HCT116 (cell line): ENCODE results near the gene XPO4. TPM values are rescaled to one million over a fixed set of nuclear protein-coding genes. Genes with fewer than 3 reads are reported as not detected.

Source experiments
- ATAC-seq: fragments of 200-7000 bp; cut with Tn5 transposase; 2 replicates; pipeline ENCODE4 v1.9.1; 2020; ENCODE audit warnings: mild to moderate bottlenecking, moderate library complexity
- BruUV-seq: library from RNA; stranded (reverse); fragments of 400-500 nt; replicated peaks from 2 replicates; lab custom pipeline; 2021; lab: Mats Ljungman, UMichigan
- CTCF ChIA-PET: fragments of 300-600 bp; sonication (Branson Sonifier 250); formaldehyde crosslinking; loops from one replicate; lab custom pipeline; 2021; ENCODE audit warnings: antibody characterized with exemption; lab: Charles Lee
- POLR2A ChIA-PET: fragments of 300-600, 350-600 bp; sonication (Branson Sonifier 250); formaldehyde crosslinking; loops from one replicate; lab custom pipeline; 2021; ENCODE audit warnings: antibody characterized with exemption; lab: Charles Lee
- RAD21 ChIA-PET, 2 experiments: fragments of 300-600 bp; sonication (Branson Sonifier 250); formaldehyde crosslinking; loops; one replicate each; lab custom pipeline; 2023; ENCODE audit warnings: low total read pairs in 2 of 2; ENCODE audit not compliant: uncharacterized antibody in 2 of 2, unreplicated experiment in 2 of 2, low non-redundant PET in 1 of 2; lab: Charles Lee
- DNase-seq: peaks from one replicate; pipeline ENCODE4 v3.0.0-alpha.2; 2010; ENCODE audit warnings: low read depth, low spot score
- H2AFZ ChIP-seq: fragments of 200-600 bp; shearing (Covaris generic), sonication (generic); 2 replicates; pipeline ENCODE4 v1.6.1; 2017; ENCODE audit warnings: low read depth, mixed run types, mixed read lengths, antibody characterized with exemption, low read length; ENCODE audit not compliant: poor library complexity, severe bottlenecking
- H3K27ac ChIP-seq: 2 replicates; pipeline ENCODE4 v1.5.1; 2012; ENCODE audit warnings: low read depth, low read length
- H3K27me3 ChIP-seq: fragments of 200-600 bp; sonication (generic); 2 replicates; pipeline ENCODE4 v1.6.1; 2016; ENCODE audit warnings: mixed run types, low read length, mixed read lengths; ENCODE audit not compliant: insufficient read depth
- H3K36me3 ChIP-seq, 2 experiments: fragments of 200-500 bp in 1 of 2; fragments of 200-600 bp in 1 of 2; sonication (Bioruptor generic) in 1 of 2; sonication (generic) in 1 of 2; 2 replicates each; pipeline versions ENCODE4 v1.5.1 to v1.6.1; 2014 to 2016; ENCODE audit warnings: low read length in 2 of 2, inconsistent platforms in 1 of 2, mixed read lengths in 1 of 2, mixed run types in 1 of 2; ENCODE audit not compliant: insufficient read depth in 2 of 2, control insufficient read depth in 1 of 2
- H3K4me1 ChIP-seq, 2 experiments: fragments of 200-600 bp in 1 of 2; sonication (generic) in 1 of 2; 2 replicates each; pipeline versions ENCODE4 v1.5.1 to v1.6.1; 2012 to 2017; ENCODE audit warnings: low read length in 2 of 2, inconsistent platforms in 1 of 2, mild to moderate bottlenecking in 1 of 2, mixed read lengths in 1 of 2, mixed run types in 1 of 2, moderate library complexity in 1 of 2; ENCODE audit not compliant: insufficient read depth in 2 of 2, control insufficient read depth in 1 of 2
- H3K4me2 ChIP-seq: fragments of 200-600 bp; sonication (generic); 2 replicates; pipeline ENCODE4 v1.6.1; 2017; ENCODE audit warnings: mixed run types, low read length, mixed read lengths
- H3K4me3 ChIP-seq, 2 experiments: fragments of 200-600 bp in 1 of 2; sonication (generic) in 1 of 2; replicated peaks in 1 of 2; 2 replicates each; pipeline ENCODE4 v1.5.1; 2011 to 2016; ENCODE audit warnings: low read length in 2 of 2, control low read depth in 1 of 2, low read depth in 1 of 2, mild to moderate bottlenecking in 1 of 2, mixed read lengths in 1 of 2, mixed run types in 1 of 2
- H3K79me2 ChIP-seq: fragments of 200-600 bp; sonication (generic); 2 replicates; pipeline ENCODE4 v1.6.1; 2017; ENCODE audit warnings: mild to moderate bottlenecking, mixed run types, low read length, moderate library complexity, mixed read lengths; ENCODE audit not compliant: insufficient read depth
- H3K9ac ChIP-seq: fragments of 200-600 bp; sonication (generic); 2 replicates; pipeline ENCODE4 v1.6.1; 2016; ENCODE audit warnings: low read length, mixed read lengths
- H3K9me2 ChIP-seq: fragments of 200-600 bp; sonication (generic), shearing (Covaris generic); 2 replicates; pipeline ENCODE4 v1.6.1; 2017; ENCODE audit warnings: mixed run types, mild to moderate bottlenecking, moderate library complexity; ENCODE audit not compliant: insufficient read depth
- H3K9me3 ChIP-seq, 2 experiments: fragments of 200-500 bp in 1 of 2; fragments of 200-600 bp in 1 of 2; sonication (Bioruptor generic) in 1 of 2; sonication (generic) in 1 of 2; 2 replicates each; pipeline ENCODE4 v1.6.1; 2014 to 2017; ENCODE audit warnings: low read length in 2 of 2, mixed read lengths in 2 of 2, inconsistent platforms in 1 of 2, low read depth in 1 of 2, mild to moderate bottlenecking in 1 of 2, mixed run types in 1 of 2, moderate library complexity in 1 of 2; ENCODE audit not compliant: control insufficient read depth in 1 of 2, insufficient read depth in 1 of 2
- H4K20me1 ChIP-seq: fragments of 200-600 bp; sonication (generic), shearing (Covaris generic); 2 replicates; pipeline ENCODE4 v1.6.1; 2017; ENCODE audit warnings: mixed run types, mild to moderate bottlenecking, moderate library complexity; ENCODE audit not compliant: insufficient read depth
- CBX3 ChIP-seq: IDR thresholded peaks from 2 replicates; pipeline ENCODE4 v1.6.1; 2012; ENCODE audit warnings: low read depth
- CEBPB ChIP-seq: IDR thresholded peaks from 2 replicates; pipeline ENCODE4 v1.6.1; 2012; ENCODE audit warnings: low read depth
- EGR1 ChIP-seq: IDR thresholded peaks from 2 replicates; pipeline ENCODE4 v1.6.1; 2012; ENCODE audit warnings: low read depth
- ELF1 ChIP-seq: IDR thresholded peaks from 2 replicates; pipeline ENCODE4 v1.6.1; 2012; ENCODE audit warnings: low read depth, borderline replicate concordance
- EZH2 ChIP-seq: fragments of 200-600 bp; sonication (generic); IDR thresholded peaks from 2 replicates; pipeline ENCODE4 v1.6.1; 2017; ENCODE audit warnings: antibody characterized with exemption, mixed run types
- EZH2phosphoT487 ChIP-seq: fragments of 200-600 bp; IDR thresholded peaks from 2 replicates; pipeline ENCODE4 v1.6.1; 2018; ENCODE audit warnings: antibody characterized with exemption, borderline replicate concordance
- FOSL1 ChIP-seq: IDR thresholded peaks from 2 replicates; pipeline ENCODE4 v1.6.1; 2012; ENCODE audit warnings: low read depth
- JUND ChIP-seq: IDR thresholded peaks from 2 replicates; pipeline ENCODE4 v1.6.1; 2012
- POLR2A ChIP-seq: IDR thresholded peaks from 2 replicates; pipeline ENCODE4 v1.7.0; 2011; ENCODE audit warnings: borderline replicate concordance; ENCODE audit not compliant: insufficient read depth, insufficient read length; ENCODE audit errors: extremely low read depth
- POLR2AphosphoS5 ChIP-seq: IDR thresholded peaks from 2 replicates; pipeline ENCODE4 v1.6.1; 2011; ENCODE audit warnings: mild to moderate bottlenecking, low read depth, low read length, moderate library complexity
- RAD21 ChIP-seq: IDR thresholded peaks from 2 replicates; pipeline ENCODE4 v1.6.1; 2012; ENCODE audit warnings: low read depth, mild to moderate bottlenecking
- SIN3A ChIP-seq: IDR thresholded peaks from 2 replicates; pipeline ENCODE4 v1.6.1; 2012; ENCODE audit warnings: low read depth
- SP1 ChIP-seq: IDR thresholded peaks from 2 replicates; pipeline ENCODE4 v1.6.1; 2012; ENCODE audit warnings: low read depth
- SRF ChIP-seq: IDR thresholded peaks from 2 replicates; pipeline ENCODE4 v1.6.1; 2012; ENCODE audit warnings: low read depth
- TCF7L2 ChIP-seq: IDR thresholded peaks from 2 replicates; pipeline ENCODE4 v1.7.0; 2011; ENCODE audit warnings: borderline replicate concordance, inconsistent platforms; ENCODE audit not compliant: insufficient read depth, insufficient read length; ENCODE audit errors: extremely low read depth
- YY1 ChIP-seq: IDR thresholded peaks from 2 replicates; pipeline ENCODE4 v1.6.1; 2011; ENCODE audit warnings: low read length, low read depth, moderate library complexity, mild to moderate bottlenecking; ENCODE audit not compliant: insufficient replicate concordance; ENCODE audit errors: extremely low read depth
- ZBTB33 ChIP-seq: IDR thresholded peaks from 2 replicates; pipeline ENCODE4 v1.6.1; 2011; ENCODE audit warnings: mild to moderate bottlenecking, low read length, moderate library complexity; ENCODE audit not compliant: insufficient replicate concordance; ENCODE audit errors: extremely low read depth
- intact Hi-C: fragments of 100-400 bp; cut with micrococcal nuclease; formaldehyde crosslinking; loops from 2 replicates; pipeline ENCODE4 v1.10.0; 2022
- total RNA-seq: library from RNA; stranded (reverse); gene quantifications from one replicate; pipeline ENCODE4 v1.2.1, GENCODE V29; 2021; ENCODE audit not compliant: unreplicated experiment
- TF ChIP-seq, protein P1 (sequence below): IDR thresholded peaks from 2 replicates; pipeline ENCODE4 v1.6.1; 2012
- TF ChIP-seq, protein P2 (sequence below): IDR thresholded peaks from 2 replicates; pipeline ENCODE4 v1.6.1; 2012; ENCODE audit warnings: low read depth
- TF ChIP-seq, protein P3 (sequence below), 3 experiments: fragments of 200-600 bp in 1 of 3; sonication (generic) in 1 of 3; IDR thresholded peaks in 2 of 3; conservative IDR thresholded peaks in 1 of 3; 2 replicates each; pipeline ENCODE4 v1.5.1; 2012 to 2017; ENCODE audit warnings: low read depth in 2 of 3, low read length in 2 of 3, antibody characterized with exemption in 1 of 3, borderline replicate concordance in 1 of 3, control low read depth in 1 of 3, mild to moderate bottlenecking in 1 of 3, mixed read lengths in 1 of 3, mixed run types in 1 of 3, moderate library complexity in 1 of 3; ENCODE audit not compliant: insufficient read depth in 1 of 3

Gene XPO4
- total RNA-seq, 1 experiment from 2014 or later: 29.7 TPM

GRCh38 chr13:20869540-20869939 lies 33.0 kb downstream of the XPO4 start (continued):
- no peak for TF ChIP-seq CEBPB
- TF ChIP-seq, all 23 proteins: peak for 2

DNA sequence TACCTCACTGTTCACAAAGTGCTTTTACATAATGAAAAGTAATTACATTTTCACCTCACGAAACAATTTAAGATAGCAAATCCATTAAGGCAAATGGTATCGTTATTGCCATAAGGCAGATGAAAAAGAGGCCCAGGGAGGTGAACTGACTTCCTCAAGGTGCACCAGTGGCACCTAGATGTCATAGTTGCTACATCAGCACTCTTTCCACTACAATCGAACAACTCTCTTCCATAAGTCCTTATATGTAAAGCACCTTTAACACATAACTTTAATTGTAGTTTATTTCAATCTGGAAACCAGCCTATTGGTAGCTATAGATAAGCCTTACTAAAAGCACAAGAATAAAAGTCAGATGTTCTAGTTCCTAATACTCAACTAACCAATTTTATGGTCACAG lies 35.1 kb downstream of the XPO4 start:
- Histone ChIP-seq H3K79me2 (peaks cover 100% of the 10 kb centered on the region), H3K9ac (no peak overlapping the region), H3K36me3 (peaks cover 0 to 5% of the 10 kb centered on the region in 2 experiments; a peak in 1 of 4 replicates), H3K27me3 (no peaks in the 10 kb centered on the region), H3K27ac (no peak overlapping the region), H3K4me1 (no peaks in the 10 kb centered on the region), H4K20me1 (peaks cover 6% of the 10 kb centered on the region; the same call in 1 of the 2 replicates), H3K4me2 (no peak overlapping the region), H3K9me2 (no peaks in the 10 kb centered on the region), H3K4me3 (no peak overlapping the region), H2AFZ (no peak overlapping the region), H3K9me3 (no peaks in the 10 kb centered on the region)
- ChIA-PET POLR2A (no interaction called here), RAD21 (no interaction called here), CTCF (interaction anchor here (1.2 kb wide), 1 partner anchor 40 kb away, joined by 3 read pairs; no protein-coding TSS in a partner anchor)
- BruUV-seq: no TSS peak
- DNase-seq (no peak), ATAC-seq (no peak)
- intact Hi-C loops: no loop called here
- TF ChIP-seq JUND (no peak), SP1 (no peak), SIN3A (no peak), EGR1 (no peak), ELF1 (no peak), POLR2A (no peak), EZH2 (no peak), CBX3 (no peak), EZH2phosphoT487 (no peak), ZBTB33 (no peak), POLR2AphosphoS5 (no peak), RAD21 (no peak), YY1 (no peak), TCF7L2 (no peak), FOSL1 (no peak), SRF (no peak), CEBPB (no peak)
- TF ChIP-seq, protein P1, sequence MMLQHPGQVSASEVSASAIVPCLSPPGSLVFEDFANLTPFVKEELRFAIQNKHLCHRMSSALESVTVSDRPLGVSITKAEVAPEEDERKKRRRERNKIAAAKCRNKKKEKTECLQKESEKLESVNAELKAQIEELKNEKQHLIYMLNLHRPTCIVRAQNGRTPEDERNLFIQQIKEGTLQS: no peak
- TF ChIP-seq, protein P2, sequence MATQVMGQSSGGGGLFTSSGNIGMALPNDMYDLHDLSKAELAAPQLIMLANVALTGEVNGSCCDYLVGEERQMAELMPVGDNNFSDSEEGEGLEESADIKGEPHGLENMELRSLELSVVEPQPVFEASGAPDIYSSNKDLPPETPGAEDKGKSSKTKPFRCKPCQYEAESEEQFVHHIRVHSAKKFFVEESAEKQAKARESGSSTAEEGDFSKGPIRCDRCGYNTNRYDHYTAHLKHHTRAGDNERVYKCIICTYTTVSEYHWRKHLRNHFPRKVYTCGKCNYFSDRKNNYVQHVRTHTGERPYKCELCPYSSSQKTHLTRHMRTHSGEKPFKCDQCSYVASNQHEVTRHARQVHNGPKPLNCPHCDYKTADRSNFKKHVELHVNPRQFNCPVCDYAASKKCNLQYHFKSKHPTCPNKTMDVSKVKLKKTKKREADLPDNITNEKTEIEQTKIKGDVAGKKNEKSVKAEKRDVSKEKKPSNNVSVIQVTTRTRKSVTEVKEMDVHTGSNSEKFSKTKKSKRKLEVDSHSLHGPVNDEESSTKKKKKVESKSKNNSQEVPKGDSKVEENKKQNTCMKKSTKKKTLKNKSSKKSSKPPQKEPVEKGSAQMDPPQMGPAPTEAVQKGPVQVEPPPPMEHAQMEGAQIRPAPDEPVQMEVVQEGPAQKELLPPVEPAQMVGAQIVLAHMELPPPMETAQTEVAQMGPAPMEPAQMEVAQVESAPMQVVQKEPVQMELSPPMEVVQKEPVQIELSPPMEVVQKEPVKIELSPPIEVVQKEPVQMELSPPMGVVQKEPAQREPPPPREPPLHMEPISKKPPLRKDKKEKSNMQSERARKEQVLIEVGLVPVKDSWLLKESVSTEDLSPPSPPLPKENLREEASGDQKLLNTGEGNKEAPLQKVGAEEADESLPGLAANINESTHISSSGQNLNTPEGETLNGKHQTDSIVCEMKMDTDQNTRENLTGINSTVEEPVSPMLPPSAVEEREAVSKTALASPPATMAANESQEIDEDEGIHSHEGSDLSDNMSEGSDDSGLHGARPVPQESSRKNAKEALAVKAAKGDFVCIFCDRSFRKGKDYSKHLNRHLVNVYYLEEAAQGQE: no peak
- TF ChIP-seq, protein P3, sequence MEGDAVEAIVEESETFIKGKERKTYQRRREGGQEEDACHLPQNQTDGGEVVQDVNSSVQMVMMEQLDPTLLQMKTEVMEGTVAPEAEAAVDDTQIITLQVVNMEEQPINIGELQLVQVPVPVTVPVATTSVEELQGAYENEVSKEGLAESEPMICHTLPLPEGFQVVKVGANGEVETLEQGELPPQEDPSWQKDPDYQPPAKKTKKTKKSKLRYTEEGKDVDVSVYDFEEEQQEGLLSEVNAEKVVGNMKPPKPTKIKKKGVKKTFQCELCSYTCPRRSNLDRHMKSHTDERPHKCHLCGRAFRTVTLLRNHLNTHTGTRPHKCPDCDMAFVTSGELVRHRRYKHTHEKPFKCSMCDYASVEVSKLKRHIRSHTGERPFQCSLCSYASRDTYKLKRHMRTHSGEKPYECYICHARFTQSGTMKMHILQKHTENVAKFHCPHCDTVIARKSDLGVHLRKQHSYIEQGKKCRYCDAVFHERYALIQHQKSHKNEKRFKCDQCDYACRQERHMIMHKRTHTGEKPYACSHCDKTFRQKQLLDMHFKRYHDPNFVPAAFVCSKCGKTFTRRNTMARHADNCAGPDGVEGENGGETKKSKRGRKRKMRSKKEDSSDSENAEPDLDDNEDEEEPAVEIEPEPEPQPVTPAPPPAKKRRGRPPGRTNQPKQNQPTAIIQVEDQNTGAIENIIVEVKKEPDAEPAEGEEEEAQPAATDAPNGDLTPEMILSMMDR (IDR thresholded peaks at IDR 0.05 in 2 of 3, conservative IDR thresholded peaks at IDR 0.05 in 1 of 3; ENCODE audit: borderline replicate concordance in 1 of 3, insufficient read depth in 1 of 3, low read depth in 2 of 3, low read length in 2 of 3): no peak
